Pons (tissue), 1 donor: ENCODE data around the gene LPAR6.

Source experiments
- DNase-seq: peaks from one replicate; pipeline ENCODE4 v3.0.0-alpha.2; 2016; ENCODE audit warnings: low spot score

The LPAR6 gene

DNA sequence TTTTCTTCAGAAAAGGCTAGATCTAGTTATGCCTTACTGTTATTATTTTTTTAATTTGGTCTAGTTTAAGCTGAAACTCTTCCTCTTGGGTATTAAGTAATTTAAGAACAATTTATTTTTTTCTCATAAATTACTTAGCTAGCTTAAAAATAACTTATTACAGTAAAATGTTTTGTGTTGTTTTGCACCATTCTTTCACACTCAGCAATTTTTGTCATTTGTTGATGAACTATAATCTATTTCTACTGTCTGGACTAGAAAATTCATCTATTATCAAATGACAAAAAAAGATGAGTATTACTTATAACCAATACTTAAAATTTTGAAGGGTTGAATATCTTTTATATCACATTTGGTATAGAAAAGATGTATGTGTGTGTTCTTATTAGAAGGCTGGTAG is 1.6 kb upstream of the LPAR6 start:
- no peak for DNase-seq

DNA sequence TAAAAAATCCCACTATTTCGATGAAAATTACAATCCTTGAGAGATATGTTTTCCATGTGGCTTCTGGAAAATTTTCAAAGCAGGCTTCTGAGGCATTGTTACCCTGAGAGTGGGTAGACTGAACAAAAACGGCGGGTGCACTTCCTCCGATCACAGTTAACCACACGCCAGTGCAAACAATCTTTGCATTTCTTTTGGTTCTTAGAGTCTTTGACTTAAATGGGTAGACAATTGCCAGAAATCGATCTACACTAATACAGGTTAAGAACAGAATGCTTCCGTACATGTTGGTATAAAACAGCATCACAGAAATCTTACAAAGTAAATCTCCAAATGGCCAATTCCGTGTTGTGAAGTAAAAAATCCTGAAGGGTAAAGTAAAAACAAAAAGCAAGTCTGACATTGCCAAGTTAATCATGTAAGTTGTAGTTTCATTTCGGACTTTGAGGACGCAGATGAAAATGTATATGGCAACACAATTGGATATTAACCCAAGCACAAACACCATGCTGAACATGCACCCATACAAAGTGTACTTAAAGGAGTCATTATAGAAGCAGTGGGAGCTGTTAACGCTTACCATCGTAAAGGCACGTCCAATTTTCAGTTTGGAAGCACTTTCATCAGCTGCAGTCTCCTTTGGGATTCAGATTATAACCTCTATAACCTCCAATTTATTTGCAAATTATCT is 927 bp downstream of the LPAR6 start:
- no peak for DNase-seq

DNA sequence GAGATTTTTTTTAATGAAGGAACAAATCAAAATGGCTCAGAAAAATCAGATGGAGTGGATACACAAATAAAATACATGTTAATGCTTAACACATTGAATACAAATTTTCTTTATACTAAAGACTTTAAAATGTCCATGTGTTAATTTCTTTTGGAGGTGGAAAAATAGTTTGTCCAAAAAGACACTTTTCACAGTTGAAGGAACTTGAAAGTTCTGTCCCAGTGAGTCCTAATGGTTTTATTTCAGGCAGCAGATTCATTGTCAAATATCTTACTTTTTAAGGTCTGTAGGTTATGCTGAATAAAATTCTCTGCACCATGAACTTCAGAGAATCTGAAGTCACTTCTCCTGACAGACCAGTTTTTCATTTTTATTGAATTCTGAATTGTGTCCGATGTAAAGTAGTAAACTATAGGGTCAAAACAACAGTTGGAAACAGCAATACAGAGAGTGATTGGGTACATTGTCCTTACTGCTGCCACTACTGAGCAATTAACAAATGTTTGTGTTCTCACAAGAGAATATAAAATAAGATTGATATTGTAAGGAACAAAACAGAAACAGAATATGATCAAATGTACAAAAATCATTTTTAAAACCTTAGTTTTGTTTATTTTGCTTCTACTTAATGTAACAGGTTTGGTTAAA is 1.6 kb downstream of the LPAR6 start:
- no peak for DNase-seq

DNA sequence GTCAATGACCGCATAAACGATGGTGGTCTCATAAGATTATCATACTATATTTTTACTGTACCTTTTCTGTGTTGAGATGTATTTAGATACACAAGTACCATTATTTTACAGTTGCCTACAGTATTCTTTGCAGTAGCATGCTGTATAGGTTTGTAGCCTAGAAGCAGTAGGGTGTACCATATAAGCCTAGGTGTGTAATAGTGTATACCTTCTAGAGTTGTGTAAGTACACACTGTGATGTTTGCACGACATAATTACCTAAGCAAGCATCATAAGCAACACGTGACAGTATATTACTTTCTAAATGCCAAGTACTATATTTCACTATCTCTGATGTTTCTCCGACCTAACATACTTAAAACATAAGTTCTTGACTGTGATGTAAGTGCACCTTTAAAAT is 2.7 kb downstream of the LPAR6 start:
- DNase-seq = no peak

DNA sequence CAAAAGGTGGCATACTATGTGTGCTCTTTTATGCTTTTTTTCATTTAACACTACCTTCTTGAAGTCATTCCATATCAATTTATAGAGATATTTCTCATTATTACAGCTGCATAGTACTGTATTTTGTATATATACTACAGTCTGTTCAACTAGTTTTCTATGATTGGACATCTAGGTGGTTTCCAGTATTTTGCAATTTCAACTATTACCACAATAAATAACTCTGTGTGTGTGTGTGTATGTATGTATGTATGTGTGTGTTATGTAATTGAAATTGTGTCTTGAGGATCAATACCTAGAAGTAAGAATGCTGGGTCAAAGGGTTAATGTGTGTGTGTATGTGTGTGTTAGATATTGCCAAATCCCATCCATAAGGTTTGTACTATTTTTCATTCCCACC is 7.0 kb downstream of the LPAR6 start:
- no peak for DNase-seq

DNA sequence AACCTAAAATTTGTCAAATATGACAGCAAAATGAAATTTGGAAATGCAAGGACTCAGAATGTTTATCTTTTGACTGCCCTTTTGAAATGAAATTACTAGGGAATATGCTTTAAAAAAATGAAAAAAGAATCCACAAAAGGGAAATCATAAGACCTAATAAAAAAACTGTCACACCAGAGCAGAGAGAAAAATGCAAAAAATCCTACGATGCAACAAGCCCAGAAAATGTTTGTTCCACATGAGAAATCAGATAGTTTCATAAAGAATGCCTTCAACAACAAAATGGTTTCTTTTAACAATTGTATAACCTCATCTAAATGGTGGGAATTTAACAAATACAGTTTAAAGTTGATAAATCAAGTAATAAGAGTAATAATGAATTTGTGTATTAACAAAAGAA is 8.0 kb downstream of the LPAR6 start:
- no peak for DNase-seq

DNA sequence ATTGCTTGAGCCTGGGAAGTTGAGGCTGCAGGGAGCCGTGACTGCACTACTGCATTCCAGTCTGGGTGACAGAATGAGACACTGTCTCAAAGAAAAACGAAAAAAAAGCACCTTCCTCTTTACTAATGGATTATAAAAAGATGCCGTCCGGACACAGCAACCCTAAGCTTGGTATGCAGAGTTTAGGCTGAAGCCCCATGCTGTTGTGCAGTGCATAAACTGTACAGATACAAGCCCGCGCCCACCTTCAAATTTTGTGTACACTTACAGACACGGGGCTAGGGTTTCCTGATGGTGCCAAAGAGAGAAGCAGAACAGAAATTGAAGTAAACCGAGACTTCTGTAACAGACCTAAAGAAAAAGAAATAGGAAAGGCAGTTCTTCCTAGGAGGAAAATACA is 9.0 kb downstream of the LPAR6 start:
- no peak for DNase-seq

DNA sequence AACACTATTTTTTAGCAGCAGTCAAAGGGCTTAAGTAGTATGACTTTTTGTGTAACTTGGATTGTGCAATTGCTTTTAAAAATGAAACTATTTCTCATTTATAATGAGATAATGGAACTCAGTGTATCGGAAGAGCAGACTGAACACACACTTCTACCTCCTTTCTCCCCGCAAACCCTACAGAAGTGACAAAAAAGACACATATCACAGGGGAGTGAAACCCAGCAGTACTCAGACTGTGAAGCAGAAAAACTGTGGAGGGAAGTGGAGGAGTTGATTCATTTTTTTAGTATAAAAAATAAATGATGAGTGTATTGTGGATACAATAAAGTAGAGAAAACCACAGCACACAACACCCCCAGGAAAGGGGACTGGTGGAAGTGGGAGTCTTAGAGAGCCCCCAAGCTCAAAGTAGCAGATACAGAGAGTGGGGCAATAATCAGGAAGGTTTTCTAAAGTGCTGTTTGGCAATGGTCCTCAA is 9.7 kb downstream of the LPAR6 start:
- DNase-seq = no peak

DNA sequence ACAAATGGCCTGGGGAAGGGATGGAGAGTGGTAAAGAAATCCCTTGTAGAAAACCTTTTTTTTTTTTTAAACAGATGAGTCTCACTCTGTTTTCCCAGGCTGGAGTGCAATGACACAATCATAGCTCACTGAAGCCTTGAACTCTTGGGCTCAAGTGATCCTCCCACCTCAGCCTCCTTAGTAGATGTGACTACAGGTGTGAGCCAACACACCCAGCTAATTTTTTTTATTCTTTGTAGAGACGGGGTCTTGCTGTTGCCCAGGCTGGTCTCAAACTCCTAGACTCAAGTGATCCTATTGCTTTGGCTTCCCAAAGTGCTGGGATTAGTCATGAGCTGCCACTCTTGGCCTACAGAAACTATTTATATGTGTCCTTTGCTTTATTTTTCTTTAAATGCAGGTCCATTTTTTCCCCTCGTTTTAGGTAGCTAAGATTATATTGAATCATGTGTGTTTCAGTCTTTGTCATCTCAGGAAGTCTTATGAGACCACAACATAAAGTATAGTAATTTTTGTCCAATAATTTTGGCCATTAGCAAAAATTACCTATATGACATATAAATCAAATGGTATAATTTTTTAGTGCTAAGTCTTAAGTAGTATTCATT is 10.5 kb downstream of the LPAR6 start:
- DNase-seq = no peak

DNA sequence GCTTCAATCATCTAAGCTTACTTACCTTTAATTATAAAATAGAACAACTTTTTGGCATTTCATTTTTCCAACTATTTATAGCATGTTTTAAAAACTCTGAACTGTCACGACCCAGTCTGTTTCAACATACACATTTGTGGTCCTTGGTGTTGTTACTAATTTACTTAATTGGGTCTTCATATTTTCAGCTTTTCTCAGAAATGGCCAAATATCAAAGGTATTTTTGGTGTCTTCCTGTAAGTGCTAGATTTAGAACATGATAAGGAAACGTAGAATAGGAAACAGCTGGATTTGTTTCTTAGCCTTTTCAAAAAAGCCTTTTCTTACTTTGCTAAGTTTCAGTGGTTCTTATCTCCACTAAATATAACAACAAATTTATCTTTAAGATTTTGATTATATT is 11.4 kb downstream of the LPAR6 start:
- no peak for DNase-seq

DNA sequence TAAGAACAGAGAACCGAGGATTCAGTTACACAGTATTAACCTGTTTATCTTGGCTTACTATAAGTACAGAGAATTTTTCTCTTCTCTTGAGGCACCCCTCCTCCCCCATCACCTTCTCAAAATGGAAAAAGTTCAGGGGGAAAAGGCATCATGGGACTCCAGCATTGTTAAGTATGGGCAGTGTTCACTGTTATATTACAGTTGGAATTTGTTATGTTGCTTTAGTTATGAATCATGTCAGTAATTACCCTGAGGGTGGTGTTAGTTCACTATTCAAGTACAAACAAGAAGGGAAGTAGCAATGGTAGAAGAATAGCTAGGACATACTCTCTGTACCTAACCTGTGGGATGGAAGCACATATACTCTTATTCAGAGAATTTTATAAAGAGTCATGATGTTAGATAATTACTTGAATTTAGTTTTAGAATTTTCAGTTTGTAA is 12.0 kb downstream of the LPAR6 start:
- DNase-seq = no peak

DNA sequence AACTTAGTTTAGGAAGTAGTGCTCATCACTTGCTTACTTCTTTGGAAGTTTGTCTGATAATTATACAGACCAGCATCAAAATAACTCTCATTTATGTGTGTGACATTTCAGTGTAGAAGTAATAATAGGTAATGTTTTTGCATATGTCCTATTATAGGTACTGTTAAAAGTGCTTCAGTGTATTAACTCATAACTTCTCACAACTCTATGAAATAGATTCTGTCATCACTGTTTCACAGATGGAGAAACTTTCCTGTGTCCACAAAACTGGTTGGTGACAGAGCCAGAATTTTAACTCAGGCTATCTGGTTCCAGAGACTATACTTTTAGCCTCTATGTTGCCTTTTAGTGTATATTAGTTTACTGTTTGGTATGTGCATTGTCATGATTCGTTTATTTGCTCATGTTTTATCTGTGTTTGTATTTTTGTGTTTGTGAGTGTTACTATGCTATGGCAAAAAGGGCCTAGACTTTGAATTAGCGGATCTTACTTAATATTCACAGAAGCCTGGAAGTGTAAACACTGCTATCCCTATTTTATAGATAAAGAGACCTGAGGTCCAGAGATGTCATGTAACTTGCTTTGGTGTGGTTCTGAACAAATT is 12.7 kb downstream of the LPAR6 start:
- DNase-seq = no peak

DNA sequence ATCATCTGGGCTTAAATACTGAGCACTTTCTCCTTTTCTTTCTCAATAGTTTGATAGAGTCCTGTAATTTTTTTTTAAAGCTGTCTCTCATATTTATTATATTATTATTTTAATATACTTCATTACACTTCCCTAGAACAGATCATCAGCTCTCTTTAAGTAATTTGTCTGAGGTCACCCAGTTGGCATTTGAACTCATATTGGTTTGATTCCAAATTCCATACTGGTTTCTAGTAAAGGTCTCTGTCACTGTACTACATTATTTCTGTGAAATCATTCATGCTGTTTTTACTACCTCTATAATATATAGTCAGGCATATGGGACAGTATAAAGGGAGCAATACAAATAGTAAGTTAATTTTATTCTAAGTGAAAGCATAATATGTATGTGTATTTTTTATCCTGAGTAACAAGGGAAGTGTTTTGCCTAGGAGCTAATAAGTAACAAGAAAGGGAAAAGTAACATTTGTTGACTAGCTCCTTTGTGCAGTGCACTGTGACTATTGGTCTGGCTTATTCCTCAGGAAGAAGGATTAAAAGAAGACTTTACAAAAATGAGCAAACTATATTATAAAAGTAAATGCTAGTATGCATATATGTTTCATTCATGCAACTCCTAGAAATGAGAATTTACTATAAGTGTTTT is 14.3 kb downstream of the LPAR6 start:
- DNase-seq = no peak

DNA sequence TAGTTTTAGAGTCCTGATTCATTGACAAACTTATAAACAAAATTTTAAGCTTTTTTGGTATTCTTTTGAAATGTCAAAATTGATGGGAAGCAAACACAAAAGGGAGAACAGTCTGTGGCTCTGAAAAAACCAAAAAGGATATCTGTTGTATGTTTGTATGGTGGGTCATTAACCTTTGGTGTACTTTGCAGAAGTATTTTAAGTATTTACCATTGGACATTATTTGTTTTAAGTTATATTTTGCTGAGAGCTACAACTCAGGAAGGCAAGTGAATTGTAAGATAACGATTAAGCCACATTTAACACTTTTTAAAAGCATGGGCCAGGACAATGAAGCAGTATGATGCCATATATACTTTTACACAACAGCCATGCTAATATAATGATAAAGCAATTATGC is 15.2 kb downstream of the LPAR6 start:
- DNase-seq = no peak

DNA sequence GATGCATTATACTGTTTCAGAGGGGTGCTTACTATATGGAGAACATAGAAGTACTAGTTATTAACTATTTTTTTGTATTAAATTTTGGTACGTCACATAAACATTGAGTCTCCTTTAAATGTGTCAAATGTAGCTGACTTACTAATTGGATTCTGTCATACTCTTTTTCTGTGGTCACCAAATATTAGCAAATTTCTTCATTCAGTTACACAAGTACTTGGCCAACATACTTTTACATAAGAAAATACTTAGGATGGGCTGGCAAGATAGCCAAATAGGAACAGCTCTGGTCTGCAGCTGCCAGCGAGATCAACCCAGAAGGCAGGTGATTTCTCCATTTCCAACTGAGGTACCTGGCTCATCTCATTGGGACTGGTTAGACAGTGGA is 19.2 kb downstream of the LPAR6 start:
- DNase-seq = no peak

DNA sequence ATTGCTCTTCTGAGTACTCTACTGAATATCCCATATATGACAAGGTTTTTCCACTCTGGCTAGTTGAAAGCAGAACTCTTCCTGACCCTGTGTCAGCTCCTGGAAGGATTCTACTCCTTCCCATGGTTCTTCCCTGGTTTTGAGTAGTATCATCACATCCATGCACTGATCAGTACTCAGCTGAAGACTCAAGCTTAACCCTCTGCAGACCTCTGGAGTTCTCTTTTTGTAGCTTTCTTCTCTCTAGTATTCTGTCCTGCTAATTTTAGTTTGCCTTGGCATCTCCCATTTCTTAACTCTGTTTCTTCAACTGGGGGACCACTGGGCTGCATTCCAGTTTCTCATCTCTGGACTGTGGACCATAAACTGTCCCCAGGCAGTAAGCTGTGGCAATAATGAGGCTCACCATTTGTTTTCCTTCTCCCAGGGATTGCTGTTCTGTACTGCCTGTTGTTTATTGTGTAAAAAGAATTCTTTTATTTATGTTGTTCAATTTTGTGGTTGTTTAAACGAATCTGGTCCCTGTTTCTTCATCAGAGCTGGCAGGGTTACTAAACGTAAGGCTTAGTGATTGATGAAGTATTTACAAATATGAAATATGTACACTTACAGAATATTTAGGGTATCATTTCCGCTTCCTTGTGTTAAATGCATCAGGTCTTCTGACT is 19.7 kb downstream of the LPAR6 start:
- DNase-seq = no peak

DNA sequence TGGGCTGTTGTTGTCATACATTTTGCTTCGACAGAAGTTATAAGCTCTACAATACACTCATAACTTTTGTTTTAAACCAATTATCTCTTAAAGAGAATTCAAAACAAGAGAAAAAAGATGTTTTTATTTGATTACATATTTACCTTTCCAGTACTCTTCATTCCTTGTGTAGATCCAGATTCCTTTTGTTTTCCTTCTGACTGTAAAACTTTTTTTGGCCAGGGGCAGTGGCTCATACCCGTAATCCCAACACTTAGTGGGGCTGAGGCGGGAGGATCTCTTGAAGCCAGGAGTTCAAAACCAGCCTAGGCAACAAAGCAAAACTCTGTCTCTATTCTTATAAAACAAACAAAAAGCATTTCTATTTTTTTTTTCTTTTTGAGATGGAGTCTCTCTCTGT is 21.7 kb downstream of the LPAR6 start:
- no peak for DNase-seq

DNA sequence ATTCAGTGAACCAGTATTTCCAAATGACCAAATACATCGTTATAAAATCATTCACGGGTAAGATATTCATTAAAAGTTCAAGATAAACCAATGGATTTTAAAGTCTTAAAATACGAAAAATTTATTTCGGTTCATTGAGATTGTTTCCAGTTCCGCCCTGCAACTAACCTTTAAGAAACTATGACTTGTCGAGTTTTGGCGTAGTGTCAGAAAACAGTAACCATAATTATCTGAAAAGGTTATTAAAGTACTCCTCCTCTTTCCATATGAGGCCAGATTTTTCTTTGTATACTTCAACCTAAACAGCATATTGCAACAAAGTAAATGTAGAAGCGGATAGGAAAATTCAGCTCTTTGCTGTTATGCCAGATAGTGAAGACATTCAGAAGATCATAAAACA is 26.1 kb downstream of the LPAR6 start:
- no peak for DNase-seq

DNA sequence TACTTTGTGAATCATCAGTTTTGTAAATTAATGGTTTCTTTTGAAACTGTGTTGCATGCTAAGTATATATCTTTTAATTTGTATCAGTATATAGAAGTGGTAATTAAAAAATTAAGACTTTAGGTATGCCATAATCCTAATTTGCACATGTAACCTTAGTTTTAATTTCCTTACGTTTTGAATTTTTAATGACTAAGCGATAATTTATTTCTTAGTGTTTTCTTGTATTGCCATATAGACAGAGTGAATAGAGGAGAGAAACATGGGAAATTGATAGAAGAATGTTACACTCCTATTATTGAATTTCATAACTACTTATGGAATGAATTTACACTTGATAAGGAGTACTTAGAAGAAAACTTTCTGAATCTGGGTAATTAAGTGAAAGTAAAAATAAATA is 29.5 kb downstream of the LPAR6 start:
- DNase-seq = no peak

DNA sequence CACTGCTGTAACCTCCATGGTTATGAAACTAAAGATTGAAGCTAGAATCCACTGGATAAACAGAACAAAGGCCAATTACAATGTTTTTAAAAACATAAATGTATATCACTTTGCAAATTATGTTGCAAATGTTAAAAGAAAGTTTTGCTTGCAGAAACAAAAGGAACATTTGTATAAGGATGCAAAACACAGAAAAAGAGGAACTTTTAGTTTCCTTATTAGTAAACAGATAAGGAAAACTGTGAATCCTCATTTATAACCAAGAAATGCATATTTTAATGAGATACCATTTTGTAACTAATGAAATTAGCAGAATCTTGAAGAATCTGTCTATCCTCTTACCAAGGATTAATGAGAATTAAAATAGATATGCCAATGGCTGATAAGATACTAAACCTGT is 32.3 kb downstream of the LPAR6 start:
- DNase-seq = no peak

DNA sequence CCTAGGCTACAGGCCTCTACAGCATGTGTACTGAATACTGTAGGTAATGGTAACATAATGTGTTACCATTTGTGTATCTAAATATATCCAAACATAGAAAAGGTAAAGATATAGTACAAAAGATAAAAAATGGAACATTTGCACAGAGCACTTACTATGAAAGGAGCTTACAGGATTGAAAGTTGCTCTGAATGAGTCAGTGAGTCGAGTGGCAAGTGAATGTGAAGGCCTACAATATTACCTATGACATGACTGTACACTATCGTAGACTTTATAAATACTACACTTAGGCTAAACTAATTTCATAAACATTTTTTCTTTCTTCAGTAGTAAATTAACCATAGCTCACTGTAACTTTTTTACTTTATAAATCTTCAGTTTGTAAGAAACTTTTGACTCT is 35.1 kb downstream of the LPAR6 start:
- DNase-seq = no peak

DNA sequence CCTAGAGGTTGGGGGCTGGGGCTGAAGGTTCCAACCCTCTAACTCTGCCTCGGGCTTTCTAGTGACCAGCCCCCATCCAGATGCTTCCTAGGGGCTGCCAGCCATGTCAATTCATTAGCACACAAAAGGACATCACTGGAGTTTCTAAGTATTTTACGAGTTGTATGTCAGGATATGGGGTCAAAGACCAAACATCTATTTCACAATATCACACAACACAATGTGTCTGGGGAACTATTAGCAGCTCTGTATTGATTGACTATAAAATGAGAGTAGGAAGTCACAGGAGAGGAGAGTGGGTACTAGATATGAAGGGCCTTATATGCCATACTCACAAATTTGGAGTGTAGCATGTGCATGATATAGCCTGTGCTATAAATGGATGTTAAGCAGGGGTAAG is 42.1 kb downstream of the LPAR6 start:
- no peak for DNase-seq
